ENCODE data around the gene LCE1C. TPM values are rescaled to one million over a fixed set of nuclear protein-coding genes. Genes with fewer than 3 reads are reported as not detected.

LCE1C gene
- total RNA-seq, 1 donor from 2014 or later = not detected

- no peak for DNase-seq (ENCODE audit: low read depth in 2 of 2)
Measured at GRCh38 chr1:152759453-152760173, 46.8 kb downstream of the LCE1C start.

GRCh38 chr1:152758636-152759035 is 47.8 kb downstream of the LCE1C start:
- no peak for DNase-seq (ENCODE audit: low read depth in 2 of 2)

GRCh38 chr1:152757747-152758146 is 48.7 kb downstream of the LCE1C start, which contains the start of gene KPRP:
Gene KPRP, plus strand, starts transcription at chr1:152758025. Its CDS starts 1,564 bp downstream, at chr1:152759589.
- DNase-seq (ENCODE audit: low read depth in 2 of 2) = no peak

- DNase-seq (ENCODE audit: low read depth in 2 of 2) = no peak
Measured at GRCh38 chr1:152756872-152757271, 49.6 kb downstream of the LCE1C start.

Other genes with a start within 250 kb of the LCE1C start
- gene LCE3E, start 239.9 kb downstream of the LCE1C start, total RNA-seq = not detected in 2 replicates
- not detected in 2 replicates for gene LCE3D, start 226.1 kb downstream of the LCE1C start, total RNA-seq
- gene LCE3C, start 206.4 kb downstream of the LCE1C start, total RNA-seq = not detected in 2 replicates
- not detected in 2 replicates for gene LCE3B, start 192.8 kb downstream of the LCE1C start, total RNA-seq
- gene LCE3A, start 183.5 kb downstream of the LCE1C start, total RNA-seq = not detected in 2 replicates
- gene LCE2D, start 143.3 kb downstream of the LCE1C start, total RNA-seq = not detected in 2 replicates
- gene LCE2C, start 131.4 kb downstream of the LCE1C start, total RNA-seq = not detected in 2 replicates
- gene LCE2B, start 120.5 kb downstream of the LCE1C start, total RNA-seq = not detected in 2 replicates
- gene LCE2A, start 108.3 kb downstream of the LCE1C start, total RNA-seq = not detected in 2 replicates
- not detected in 2 replicates for gene LCE4A, start 98.5 kb downstream of the LCE1C start, total RNA-seq
- not detected in 2 replicates for gene KPRP, start 48.6 kb downstream of the LCE1C start, total RNA-seq
- gene LCE1F, start 31.5 kb downstream of the LCE1C start, total RNA-seq = not detected in 2 replicates
- not detected in 2 replicates for gene LCE1E, start 20.4 kb downstream of the LCE1C start, total RNA-seq
- gene LCE1D, start 9.9 kb downstream of the LCE1C start, total RNA-seq = not detected in 2 replicates
- gene LCE1B, start 5.3 kb upstream of the LCE1C start, total RNA-seq = not detected in 2 replicates
- gene LCE1A, start 20.8 kb upstream of the LCE1C start, total RNA-seq = not detected in 2 replicates
- gene LCE6A, start 36.2 kb upstream of the LCE1C start, total RNA-seq = not detected in 2 replicates
- not detected in 2 replicates for gene LCE7A, start 53.3 kb upstream of the LCE1C start, total RNA-seq
- gene SMCP, start 71.7 kb upstream of the LCE1C start, total RNA-seq = not detected in 2 replicates
- gene IVL, start 101.9 kb upstream of the LCE1C start, total RNA-seq = not detected in 2 replicates
- not detected in 2 replicates for gene SPRR5, start 140.6 kb upstream of the LCE1C start, total RNA-seq
- gene SPRR4, start 164.0 kb upstream of the LCE1C start, total RNA-seq = not detected in 2 replicates
- gene SPRR1A, start 177.4 kb upstream of the LCE1C start, total RNA-seq = not detected in 2 replicates
- not detected in 2 replicates for gene SPRR3, start 195.1 kb upstream of the LCE1C start, total RNA-seq
- gene SPRR1B, start 224.6 kb upstream of the LCE1C start, total RNA-seq = not detected in 2 replicates
- gene SPRR2D, start 234.5 kb upstream of the LCE1C start, total RNA-seq = not detected in 2 replicates